ENCODE data around the gene AOAH.
"Not testable (repeated sequence)": the region's sequence is repeated elsewhere in the genome, so short reads cannot be mapped to it uniquely, and the experiment has no call there.

AOAH gene

DNA sequence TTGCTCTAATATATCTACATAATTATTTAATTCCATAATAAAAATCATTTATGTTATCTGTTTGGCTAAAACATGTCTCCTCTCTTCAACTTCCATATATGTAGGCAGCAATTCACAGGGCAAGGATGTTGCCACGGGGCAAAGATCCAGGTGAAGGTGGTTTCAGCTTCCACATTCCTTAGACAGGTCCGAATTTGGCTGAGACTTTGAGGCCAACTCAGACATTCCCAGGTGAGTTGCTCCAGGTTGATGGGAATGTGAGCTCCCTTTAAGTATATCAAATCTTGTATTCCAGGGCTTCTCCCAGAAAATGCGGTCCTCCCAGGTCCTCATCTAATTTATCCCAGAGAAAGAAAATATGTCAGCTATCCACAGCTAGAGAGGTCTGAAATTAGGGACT lies 15.1 kb upstream of the AOAH start:
- DNase-seq (ENCODE audit: low read depth in 2 of 2): no peak

DNA sequence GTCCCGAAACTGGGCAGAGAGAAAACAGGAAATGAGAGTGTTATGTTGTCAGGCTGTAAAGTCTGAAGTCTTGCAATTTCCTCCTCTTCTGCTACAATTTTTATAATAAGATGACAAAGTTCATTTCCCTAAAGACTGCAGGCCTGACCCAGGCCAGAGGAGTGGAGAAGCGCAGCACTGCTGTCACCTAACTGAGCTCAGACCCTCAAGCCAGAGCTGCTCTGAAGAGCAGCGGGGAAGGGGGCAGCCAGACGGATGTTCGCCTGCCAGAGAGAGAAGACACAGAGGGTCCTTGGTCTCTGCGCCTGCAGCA lies 12.6 kb upstream of the AOAH start:
- DNase-seq (ENCODE audit: low read depth in 2 of 2): no peak

DNA sequence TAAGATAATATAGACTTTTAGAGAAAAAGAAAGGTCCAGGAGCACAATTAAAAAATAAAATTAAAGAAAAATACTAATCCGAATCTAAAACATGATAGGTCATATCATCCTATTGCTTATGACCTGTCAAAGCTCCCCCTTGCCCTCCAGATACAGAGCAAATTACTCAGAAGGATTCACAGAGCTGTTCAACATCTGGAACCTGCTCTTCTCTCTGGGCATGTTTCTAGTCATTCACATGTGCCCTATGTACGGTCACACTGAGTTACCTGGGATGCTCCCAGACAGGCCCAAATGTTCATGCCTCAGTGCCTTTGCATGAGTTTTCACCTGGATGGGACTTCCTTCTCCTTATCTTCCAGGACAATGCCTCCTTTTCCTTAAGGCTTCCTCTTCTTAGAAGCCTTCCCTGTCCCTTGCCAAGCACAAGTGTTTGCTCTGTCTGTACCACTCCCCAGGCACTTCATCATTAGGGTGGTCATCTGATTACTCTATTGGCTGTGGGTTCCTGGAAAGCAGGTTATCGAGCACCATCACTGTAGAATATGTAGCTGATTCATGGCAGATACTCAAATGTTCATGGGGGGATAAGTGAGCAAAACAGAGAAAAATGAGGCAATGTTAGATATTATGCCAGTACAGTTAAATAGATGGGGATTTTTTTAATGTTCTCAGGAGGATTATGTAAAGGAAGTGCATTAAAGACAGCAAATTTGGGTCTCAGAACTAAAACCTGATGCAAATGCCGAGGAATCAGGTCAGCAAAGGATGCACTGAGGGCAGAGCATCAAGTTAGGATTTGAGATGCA lies 12.0 kb upstream of the AOAH start:
- DNase-seq (ENCODE audit: low read depth in 2 of 2): no peak

DNA sequence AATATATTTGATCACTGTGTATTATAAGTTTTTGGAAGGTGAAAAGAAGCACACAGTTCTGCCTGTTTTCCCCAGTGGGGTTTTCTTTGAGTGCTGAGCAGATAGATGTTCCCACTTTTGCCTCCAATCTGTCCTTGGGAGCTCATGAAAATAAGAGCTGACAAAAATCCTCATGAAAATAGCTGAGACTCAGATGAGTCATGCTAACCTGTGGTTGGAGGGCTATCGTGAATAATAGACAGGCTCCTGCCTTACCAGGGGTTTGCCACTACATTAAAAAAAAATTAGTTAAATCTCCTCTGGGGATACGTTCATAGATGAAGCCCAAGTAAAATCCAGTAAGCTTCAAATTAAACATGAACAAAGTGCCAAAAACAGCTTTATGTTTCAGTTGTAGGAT lies 10.9 kb upstream of the AOAH start:
- no peak for DNase-seq (ENCODE audit: low read depth in 2 of 2)

DNA sequence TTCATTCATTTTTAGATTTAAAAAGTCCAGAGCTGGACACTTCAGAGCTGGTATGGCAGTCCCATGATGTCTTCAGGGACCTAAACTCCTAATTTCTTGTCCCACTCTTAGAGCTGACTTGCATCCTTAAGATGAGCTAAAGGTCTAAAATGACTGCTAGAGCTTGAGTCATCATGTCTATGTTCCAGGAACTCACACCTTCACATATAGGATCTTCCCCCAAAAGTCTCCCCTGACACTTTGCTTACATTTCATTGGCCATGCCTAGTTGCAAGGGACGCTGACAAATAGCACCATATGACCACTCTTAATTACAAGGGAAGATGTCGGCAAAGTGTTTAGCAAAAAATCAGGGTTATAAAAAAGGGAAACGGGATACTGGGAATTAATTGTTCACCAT lies 10.4 kb upstream of the AOAH start:
- DNase-seq (ENCODE audit: low read depth in 2 of 2): no peak

DNA sequence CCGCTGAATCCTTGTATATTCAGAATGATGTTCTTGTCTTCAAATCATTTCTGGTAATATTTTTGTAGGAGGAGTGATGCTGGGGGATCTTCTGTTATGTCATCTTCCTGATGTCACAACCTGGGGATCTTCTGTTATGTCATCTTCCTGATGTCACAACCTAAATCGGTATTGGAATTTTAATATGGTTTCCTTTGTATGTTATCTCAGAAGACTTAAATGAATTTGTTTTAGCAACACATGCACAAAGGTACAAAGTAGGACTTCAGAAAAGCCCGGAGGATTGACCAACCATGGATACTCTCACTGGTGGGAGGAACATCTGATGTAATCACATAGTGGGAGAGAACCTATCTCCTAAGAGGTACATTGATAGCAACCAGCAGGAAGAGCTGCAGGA lies 9.1 kb upstream of the AOAH start:
- no peak for DNase-seq (ENCODE audit: low read depth in 2 of 2)

DNA sequence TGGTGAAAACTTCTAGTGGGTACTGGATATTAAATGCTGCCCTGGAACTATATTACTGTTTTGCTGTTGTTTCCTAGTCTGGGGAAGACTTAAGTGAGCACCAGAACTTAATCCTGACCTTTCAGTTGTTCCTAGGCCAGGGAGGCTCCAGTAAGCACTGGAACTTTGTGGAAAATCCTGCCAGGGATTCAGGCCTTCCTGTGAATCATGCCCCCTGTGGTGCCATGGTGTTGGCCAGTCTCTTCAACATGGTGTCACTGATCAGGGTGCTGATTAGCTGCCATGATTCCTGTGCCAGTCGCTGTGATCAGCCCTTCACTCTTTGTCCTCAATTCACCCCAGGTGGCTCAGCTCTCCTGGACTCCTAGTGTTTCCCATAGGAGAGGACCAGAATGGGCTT lies 8.5 kb upstream of the AOAH start:
- DNase-seq (ENCODE audit: low read depth in 2 of 2): no peak

DNA sequence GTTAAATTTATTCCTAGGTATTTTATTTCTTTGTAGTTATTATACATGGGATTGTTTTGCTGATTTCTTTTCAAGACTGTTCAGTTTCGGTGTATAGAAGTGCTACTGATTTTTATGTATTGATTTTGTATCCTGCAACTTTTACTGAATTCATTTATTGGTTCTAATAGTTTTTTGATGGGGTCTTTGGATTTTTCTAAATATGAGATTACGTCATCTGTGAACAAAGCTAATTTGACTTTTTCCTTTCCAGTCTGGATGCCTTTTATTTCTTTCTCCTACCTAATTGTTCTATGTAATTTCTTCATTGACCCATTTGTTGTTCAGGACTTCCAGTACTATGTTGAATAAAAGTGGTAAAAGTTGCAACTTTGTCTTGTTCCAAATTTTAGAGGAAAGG lies 5.8 kb upstream of the AOAH start:
- DNase-seq (ENCODE audit: low read depth in 2 of 2): no peak

DNA sequence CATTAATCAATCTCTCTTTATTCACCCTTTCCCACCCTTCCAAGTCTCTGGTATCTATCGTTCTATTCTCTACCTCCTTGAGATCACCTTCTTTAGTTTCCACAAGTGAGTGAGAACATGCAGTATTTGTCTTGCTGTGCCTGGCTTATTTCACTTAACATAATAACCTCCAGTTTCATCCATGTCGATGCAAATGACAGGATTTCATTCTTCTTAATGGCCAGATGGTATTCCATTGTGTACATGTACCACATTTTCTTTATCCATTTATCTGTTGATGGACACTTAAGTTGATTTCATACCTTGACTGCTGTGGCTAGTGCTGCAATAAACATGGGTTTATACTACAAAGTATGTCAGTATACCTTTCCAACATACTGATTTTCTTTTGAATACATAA lies 3.8 kb upstream of the AOAH start:
- DNase-seq (ENCODE audit: low read depth in 2 of 2): no peak

DNA sequence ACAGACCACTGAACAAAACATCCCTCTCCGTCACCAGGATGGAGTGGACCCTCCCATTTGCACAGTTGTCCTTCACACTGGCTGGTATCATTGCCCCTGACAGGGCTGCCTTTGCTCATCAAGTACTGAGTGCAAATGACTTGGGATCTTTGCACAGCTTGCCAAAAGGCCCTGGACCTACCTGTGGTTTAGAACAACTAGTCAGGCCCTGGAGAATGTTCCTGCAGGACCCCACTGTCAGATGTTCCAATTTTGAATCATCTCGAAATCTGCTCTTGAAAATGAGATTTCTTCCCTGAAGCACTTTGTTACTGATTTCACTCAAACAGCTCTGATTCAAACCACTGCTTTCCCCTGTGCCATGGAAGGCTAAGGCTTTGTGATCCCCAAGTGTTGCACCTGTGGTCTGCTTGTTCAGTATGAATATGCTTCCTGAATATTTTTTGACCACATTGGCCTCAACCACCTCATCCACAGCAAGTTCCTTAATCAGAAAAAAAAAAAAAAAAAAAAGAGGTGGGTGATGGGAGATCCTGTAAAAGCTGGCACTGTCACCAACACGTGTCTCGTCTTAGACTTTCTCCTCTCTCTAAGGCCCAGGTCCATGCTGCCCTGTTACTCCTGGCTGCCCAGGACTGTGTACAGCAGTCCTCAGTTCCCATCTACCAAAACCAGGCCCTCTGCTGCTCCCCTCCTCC lies 2.7 kb upstream of the AOAH start:
- no peak for DNase-seq (ENCODE audit: low read depth in 2 of 2)

DNA sequence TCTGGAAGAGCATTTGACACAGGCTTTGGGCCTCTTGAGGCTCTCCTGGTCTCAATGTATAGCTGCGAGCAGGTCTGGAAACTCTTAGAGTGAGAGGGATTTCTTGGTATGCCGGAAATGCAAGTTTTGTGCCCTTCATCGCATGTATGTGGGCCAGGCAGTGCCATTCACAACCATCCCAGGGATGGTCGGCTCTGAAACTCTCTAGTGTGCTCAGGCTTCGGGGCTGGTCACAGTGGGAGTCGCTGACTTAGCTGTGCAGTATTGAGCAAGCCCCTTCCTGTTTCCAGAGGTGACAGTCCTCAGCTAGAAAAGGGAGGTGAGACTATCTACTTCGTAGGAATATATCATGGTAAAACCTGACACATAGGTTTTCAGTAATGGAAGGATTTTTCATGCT lies 2.0 kb upstream of the AOAH start:
- DNase-seq (ENCODE audit: low read depth in 2 of 2): no peak

DNA sequence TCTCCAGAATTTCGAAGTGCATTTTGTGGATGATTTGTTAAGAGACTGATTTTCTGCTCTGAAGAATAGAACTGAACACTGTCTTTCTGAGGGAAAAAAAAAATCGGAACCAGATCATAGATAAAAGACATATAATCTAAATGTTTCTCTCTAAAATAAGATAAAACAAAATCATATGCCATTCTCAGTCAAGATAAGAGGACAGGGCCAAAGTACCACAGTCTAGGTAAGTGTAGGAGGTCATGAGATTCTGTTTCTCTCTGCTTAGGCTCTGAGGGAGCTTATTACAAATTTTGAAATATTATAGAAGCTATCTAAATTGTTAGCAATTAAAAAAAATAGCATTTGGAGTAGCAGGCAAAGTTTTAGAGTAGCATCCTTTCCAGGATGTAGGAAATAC lies 702 bp upstream of the AOAH start:
- DNase-seq (ENCODE audit: low read depth in 2 of 2): no peak

DNA sequence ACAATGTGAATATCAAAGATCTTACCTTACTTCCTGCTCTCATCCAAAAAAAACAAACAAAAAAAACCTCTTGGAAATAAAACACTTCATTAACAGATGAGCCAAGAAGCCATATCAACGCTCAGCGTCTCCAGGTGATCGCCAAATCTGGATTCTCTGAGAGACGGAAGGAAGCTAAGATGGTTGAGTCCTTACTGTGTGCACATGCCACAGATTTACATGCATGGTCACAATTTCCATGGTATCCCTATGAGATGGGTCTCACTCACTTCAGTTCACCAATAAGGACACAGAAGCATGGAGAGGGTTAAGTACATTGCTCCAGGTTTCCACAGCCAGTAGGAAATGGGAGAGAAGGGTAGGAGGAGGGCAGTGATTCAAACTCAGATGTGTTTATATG lies 1.0 kb downstream of the AOAH start:
- no peak for DNase-seq (ENCODE audit: low read depth in 2 of 2)

DNA sequence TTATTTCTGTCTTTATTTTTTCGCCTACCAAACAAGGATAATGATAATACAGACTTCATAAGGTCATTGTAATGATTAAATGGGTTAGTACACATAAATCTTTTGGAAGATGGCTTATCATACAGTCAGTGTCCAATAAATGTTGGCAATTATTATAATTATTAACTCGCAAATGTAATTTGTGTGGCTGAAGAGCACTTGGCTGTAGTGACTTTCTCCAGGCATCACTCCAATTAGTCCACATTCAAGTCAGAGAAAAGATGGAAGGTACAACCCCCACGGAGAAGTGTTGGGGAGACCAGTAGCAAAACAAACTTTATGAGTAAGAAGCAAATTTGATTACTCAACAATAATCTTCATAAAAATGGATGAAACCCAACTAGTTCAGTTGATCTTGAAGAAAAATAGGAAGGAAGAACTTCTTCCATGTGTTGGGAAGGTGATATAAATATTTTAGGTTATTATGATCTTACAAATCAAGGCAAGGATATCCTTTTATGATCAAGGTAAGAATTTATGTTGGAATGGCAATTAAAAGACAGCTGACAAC lies 5.1 kb downstream of the AOAH start:
- DNase-seq (ENCODE audit: low read depth in 2 of 2): no peak

DNA sequence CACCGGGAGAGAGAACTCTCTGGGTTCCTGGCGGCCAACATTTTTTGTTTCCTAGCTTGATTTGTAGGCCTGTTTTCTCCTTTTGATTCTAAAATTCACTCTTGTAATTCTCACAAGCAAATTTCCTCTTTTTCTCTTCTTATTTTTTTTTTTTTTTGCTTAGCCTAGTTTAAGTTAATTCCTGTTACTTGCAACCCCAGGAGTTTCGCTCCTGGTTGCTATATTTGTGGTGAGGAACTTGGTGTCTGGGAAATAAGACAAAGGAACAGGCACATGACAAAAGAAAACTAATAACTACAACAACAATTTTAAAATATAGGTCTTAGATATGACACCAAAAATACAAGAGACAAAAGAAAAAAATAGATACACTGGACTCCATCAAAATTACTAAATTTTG lies 6.7 kb downstream of the AOAH start:
- DNase-seq (ENCODE audit: low read depth in 2 of 2): no peak

DNA sequence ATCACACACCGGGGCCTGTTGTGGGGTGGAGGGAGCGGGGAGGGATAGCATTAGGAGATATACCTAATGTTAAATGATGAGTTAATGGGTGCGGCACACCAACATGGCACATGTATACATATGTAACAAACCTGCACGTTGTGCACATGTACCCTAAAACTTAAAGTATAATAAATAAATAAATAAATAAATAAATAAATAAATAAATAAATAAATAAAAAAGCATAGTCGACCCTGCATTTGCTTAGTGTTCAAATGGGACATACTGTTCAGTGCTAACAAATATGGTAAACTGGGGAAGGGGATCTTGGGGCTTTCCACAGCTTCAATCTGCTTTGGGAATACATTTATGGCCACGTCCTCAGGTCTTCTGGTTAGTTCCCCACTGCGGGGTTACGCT lies 7.5 kb downstream of the AOAH start:
- not testable (repeated sequence) for DNase-seq (ENCODE audit: low read depth in 2 of 2)

DNA sequence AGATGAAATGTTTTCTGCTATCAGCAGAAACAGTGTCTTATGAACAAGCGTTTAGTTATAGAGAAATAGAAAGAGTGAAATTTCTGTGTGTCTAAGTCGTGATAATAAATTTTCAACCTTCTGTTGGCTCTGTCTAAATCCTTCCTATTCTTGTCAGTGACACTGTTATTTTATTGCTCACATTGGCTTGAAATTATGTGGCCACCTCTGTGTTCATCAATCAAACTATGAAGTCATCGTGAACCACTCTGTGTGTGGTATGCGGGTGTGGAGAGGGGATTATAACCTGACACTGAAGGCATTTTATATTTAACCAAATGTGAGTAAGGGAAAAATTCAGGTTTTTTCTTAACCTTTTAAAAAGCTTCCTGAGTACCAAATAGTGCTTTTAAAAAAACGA lies 12.3 kb downstream of the AOAH start:
- no peak for DNase-seq (ENCODE audit: low read depth in 2 of 2)

DNA sequence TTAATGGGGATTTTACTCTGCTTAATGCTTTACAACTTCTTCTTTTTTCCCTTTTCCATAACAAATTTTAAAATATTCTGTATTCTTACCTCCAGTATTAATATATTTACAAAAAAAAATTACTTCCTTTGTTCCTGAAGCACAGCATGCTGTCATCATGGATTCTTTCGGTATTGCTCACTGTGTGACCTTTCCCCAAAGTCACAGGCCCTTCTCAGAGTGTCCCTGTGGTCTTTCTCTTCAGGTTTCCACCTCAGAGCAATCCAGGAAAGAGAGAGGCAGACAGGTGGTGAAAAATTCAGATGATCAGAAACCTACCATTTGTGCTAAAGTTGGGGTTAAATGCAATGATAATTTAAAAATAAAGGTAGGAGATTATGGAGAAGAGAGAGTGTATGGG lies 13.0 kb downstream of the AOAH start:
- no peak for DNase-seq (ENCODE audit: low read depth in 2 of 2)

DNA sequence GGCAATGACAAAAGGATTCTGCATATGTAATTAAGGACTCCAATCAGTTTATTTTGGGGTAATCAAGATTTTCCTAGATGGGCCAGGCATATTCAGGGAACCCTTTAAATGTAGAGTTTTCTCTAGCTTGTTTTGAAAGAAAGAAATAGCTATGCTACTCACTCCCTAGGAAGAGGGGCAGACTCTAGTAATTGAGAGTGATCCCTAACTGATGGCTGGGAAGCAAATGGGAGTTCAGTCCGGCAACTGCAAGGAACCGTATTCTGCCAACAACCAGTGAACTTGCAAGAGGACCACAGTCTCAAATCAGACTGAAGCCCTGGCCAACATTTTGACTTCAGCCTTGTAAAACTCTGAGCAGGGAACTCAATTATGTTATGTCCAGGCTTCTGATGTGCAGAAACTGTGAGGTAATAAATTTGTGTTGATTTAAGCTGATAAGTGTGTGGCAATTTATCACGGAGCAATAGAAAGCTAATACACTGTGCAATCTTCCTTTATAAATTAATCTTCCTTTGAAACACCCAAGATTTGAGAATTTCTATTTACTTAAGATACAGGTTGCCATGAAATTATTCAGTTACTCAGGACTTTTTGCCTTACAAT lies 14.0 kb downstream of the AOAH start:
- DNase-seq (ENCODE audit: low read depth in 2 of 2): no peak

DNA sequence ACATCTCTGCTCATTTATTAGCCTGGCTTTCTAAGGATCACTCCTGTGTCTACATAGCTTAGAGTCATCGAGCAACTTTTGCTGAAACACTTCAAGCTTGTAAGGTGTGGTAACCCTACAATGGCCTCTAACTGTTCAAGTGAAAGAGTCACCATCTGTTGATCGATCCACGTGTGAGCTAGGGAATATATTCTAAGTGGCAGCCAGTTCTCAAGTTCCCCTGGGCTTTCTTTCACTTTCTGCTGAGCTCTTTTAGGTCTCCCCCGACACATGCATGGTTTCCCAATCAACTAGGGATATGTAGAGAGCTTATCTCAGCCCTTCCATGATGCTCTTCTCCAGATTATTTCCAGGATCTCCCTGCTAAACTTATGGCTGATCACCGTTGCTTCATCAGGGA lies 15.5 kb downstream of the AOAH start:
- DNase-seq (ENCODE audit: low read depth in 2 of 2): no peak

DNA sequence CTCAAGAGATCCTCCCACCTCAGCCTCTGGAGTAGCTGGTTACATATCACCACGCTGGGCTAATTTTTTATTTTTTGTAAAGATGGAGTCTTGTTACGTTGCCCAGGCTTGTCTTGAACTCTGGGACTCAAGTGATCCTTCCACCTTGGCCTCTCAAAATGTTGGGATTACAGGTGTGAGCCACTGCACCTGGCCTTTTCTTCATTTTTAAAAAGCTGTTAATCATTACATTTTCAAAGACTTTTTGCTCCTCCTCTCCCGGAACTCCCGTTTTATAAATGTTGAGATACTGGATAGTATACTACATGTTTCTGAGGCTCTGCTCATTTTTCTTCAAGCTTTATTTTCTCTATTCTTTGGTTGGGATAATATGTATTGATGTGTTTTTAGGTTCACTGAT lies 16.4 kb downstream of the AOAH start:
- DNase-seq (ENCODE audit: low read depth in 2 of 2): no peak

DNA sequence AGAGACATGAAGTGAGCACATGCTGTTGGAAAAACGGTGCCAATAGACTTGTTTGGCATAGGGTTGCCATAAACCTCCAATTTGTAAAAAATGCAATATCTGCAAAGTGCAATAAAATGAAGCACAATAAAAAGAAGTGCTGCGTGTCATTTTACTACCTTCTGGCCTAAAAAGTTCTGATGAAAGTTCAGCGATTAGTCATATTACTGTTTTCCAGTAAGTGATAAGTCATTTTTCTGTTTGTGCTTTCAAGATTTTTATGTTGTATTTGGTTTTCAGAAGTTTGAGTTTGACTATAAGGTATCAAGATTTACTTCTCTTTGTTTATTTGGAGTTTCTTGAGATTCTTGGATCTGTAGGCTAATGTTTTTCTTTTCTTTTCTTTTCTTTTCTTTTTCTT lies 16.8 kb downstream of the AOAH start:
- DNase-seq (ENCODE audit: low read depth in 2 of 2): no peak

DNA sequence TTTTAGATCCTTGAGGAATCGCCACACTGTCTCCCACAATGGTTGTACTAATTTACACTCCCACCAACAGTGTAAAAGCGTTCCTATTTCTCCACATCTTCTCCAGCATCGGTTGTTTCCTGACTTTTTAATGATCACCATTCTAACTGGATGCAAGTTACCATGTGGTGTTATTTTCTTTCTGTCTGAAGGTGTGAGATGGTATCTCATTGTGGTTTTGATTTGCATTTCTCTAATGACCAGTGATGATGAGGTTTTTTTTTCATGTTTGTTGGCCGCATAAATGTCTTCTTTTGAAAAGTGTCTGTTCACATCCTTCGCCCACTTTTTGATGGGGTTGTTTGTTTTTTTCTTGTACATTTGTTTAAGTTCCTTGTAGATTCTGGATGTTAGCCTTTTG lies 20.4 kb downstream of the AOAH start:
- DNase-seq (ENCODE audit: low read depth in 2 of 2): not testable (repeated sequence)

All from fibroblast of skin of left biceps (primary cell).